T-helper 1 cell treated with Interleukin-12 subunit alpha and Interleukin-12 subunit beta and Interleukin-4 antibody, amounts not matched to agents 30 μg/mL and 1 μg/mL, for 36 hours (primary cell): ENCODE results near the gene USP37.

Source experiments
- H3K27ac Mint-ChIP-seq: one replicate; pipeline ENCODE4 v1.8.0; 2021; ENCODE audit warnings: mild to moderate bottlenecking, mixed read lengths
- H3K27me3 Mint-ChIP-seq: one replicate; pipeline ENCODE4 v1.8.0; 2021; ENCODE audit warnings: low read depth, mixed read lengths
- H3K36me3 Mint-ChIP-seq: one replicate; pipeline ENCODE4 v1.8.0; 2021; ENCODE audit warnings: low read depth, mixed read lengths
- H3K4me1 Mint-ChIP-seq: one replicate; pipeline ENCODE4 v1.8.0; 2021; ENCODE audit warnings: low read depth, mixed read lengths
- H3K4me3 Mint-ChIP-seq: one replicate; pipeline ENCODE4 v1.8.0; 2021; ENCODE audit warnings: mild to moderate bottlenecking, moderate library complexity, mixed read lengths
- H3K9me3 Mint-ChIP-seq: one replicate; pipeline ENCODE4 v1.8.0; 2021; ENCODE audit warnings: mixed read lengths

USP37 gene

DNA sequence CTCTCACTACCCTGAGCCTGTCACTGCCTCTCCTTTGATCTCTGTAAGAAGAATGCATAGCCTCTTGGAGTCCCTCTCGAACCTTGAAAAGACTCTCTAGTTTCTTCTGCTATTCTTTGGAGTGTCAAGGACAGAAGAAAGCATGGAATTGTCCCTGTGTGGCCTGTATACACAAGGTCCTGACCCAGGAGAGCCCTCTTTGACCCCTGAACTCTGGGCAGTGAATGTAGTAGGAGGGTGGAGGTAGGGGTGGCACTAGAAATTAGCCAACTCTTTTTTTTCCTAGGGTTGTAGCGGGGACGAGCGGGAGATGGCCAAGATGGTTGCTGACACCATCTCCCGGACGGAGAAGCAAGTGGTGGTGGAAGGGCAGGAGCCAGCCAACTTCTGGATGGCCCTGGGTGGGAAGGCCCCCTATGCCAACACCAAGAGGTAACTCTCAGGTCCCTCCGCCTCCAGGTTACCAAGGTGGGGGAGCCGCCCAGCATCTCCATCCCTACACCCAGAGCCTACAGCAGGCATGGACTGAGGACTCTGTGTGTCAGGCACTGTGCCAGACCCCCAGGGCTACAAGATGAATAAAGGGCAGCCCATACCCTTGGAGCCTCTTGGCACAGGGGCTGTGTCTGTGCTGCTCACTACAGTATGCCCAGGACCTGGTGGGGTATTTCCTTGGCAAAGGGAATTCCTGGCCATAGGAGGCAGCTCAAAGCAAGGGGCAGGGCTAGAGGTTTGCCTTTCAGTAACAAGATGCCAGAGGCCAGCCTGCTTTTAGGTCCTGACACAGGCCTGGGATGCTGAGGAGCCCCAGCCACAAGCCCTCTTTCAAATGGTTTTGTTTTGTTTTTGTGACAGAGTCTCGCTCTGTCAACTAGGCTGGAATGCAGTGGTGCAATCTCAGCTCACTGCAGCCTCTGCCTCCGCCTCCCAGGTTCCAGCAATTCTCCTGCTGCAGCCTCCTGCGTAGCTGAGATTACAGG is 132.9 kb downstream of the USP37 start:
- Mint-ChIP-seq H3K27me3 (peaks cover 4% of the 10 kb centered on the region), H3K4me1 (peaks cover 3% of the 10 kb centered on the region), H3K9me3 (no peaks in the 10 kb centered on the region), H3K36me3 (no peaks in the 10 kb centered on the region), H3K4me3 (no peak overlapping the region), H3K27ac (no peak overlapping the region)

DNA sequence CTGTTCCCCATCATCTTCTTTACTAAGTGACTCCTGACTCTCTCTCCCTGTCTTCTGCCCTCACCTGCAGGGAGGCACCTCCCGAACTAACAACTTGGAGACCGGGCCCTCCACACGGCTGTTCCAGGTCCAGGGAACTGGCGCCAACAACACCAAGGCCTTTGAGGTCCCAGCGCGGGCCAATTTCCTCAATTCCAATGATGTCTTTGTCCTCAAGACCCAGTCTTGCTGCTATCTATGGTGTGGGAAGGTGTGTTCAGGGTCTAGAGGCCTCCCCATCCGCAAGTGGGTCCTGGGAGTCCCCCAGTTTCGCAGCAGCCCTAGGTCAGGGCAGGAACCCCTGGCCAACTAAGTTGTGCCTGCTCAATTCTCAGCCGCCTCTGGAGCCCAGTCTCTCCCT is 133.7 kb downstream of the USP37 start:
- no peaks in the 10 kb centered on the region for H3K36me3 Mint-ChIP-seq
- H3K4me3 Mint-ChIP-seq = no peak overlapping the region
- no peaks in the 10 kb centered on the region for H3K9me3 Mint-ChIP-seq
- H3K27ac Mint-ChIP-seq = no peak overlapping the region
- peaks cover 4% of the 10 kb centered on the region for H3K27me3 Mint-ChIP-seq
- H3K4me1 Mint-ChIP-seq = peaks cover 3% of the 10 kb centered on the region

DNA sequence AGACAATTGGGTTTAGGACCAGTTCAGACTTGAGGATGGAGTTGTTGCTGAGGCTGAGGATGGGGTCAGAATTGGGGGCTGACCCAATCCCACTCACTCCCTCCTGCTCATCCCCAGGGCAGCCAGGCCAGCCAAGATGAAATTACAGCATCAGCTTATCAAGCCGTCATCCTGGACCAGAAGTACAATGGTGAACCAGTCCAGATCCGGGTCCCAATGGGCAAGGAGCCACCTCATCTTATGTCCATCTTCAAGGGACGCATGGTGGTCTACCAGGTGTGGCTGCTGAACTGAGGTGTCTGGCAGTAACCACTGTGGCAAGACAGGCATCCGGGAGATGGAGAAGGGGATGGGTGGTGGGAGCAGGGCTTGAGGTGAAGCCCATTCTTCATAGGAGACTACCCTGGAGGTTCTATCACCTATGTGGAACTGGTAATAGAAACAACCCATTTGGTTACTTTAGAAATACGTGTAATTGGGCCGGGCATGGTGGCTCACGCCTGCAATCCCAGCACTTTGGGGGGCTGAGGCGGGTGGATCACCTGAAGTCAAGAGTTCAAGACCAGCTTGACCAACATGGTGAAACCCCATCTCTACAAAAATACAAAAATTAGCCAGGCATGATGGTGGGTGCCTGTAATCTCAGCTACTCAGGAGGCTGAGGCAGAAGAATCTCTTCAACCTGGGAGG is 135.3 kb downstream of the USP37 start:
- no peak overlapping the region for H3K27ac Mint-ChIP-seq
- H3K9me3 Mint-ChIP-seq = no peaks in the 10 kb centered on the region
- H3K4me1 Mint-ChIP-seq = peaks cover 3% of the 10 kb centered on the region
- H3K4me3 Mint-ChIP-seq = no peak overlapping the region
- peaks cover 4% of the 10 kb centered on the region for H3K27me3 Mint-ChIP-seq
- no peaks in the 10 kb centered on the region for H3K36me3 Mint-ChIP-seq

DNA sequence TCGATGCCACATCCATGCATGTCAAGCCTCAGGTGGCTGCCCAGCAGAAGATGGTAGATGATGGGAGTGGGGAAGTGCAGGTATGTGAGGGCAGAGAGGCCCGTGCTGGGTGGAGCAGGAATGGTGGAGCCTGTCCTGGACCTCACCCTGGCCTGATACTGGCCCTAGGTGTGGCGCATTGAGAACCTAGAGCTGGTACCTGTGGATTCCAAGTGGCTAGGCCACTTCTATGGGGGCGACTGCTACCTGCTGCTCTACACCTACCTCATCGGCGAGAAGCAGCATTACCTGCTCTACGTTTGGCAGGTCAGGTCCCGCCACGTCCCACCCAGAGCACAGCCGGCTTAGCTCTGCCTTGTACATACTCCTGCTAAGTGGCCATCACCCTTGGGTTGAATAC is 136.3 kb downstream of the USP37 start:
- Mint-ChIP-seq H3K4me3 (no peak overlapping the region), H3K27me3 (peaks cover 4% of the 10 kb centered on the region), H3K9me3 (no peaks in the 10 kb centered on the region), H3K36me3 (no peaks in the 10 kb centered on the region), H3K4me1 (peaks cover 3% of the 10 kb centered on the region), H3K27ac (no peak overlapping the region)

DNA sequence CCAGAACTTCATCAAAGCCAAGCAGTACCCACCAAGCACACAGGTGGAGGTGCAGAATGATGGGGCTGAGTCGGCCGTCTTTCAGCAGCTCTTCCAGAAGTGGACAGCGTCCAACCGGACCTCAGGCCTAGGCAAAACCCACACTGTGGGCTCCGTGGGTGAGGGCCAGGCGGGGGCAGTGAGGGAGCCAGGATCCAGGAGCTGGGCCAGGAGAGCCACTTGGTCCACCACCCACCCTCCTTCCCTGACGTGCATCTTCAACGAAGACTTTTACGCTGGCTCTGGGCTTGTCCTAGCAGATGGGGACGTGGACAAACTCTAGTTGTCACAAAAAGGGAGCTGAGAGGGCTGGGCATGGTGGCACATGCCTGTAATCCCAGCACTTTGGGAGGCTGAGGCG is 137.4 kb downstream of the USP37 start:
- no peak overlapping the region for H3K27ac Mint-ChIP-seq
- H3K4me3 Mint-ChIP-seq = no peak overlapping the region
- H3K27me3 Mint-ChIP-seq = peaks cover 4% of the 10 kb centered on the region
- H3K36me3 Mint-ChIP-seq = no peaks in the 10 kb centered on the region
- H3K4me1 Mint-ChIP-seq = peaks cover 3% of the 10 kb centered on the region
- no peaks in the 10 kb centered on the region for H3K9me3 Mint-ChIP-seq

DNA sequence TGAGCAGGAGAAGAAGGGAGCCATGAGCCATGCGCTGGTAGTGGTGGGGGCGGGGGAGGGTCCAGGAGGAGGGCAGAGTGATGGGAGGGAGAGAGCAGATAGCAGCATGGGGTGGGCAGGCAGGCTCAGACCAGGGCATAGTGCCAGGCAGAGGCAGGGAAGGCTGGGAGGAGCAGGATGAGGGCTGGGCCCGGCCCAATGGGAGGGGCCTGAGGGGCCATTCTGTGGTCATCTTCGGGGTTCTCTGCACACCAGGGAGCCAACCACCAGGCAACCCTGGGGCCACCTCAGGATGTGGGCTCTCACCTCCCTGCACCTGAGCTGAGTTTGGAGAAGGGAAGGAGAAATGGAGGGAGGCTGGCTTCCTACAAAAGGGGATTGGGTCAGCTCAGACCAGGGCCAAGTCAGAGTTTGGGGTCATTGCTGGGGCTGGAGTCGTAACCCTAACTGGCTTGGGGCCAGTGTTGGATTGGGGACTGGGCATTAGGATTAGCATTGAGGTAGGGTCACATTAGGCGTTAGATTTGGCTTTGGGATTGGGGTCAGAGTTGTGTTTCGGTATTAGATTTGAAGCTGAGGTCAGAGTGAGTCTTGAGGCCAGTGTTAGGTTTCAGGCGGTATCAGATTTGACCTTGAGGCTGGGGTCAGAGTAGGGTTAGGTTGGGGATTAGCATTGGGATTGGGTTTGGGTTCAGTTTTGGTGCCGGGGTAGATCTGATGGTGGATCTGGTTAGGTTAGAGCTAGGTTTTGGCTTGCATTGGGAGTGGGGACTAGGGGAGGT is 138.0 kb downstream of the USP37 start:
- Mint-ChIP-seq H3K27me3 (peaks cover 4% of the 10 kb centered on the region), H3K4me1 (peaks cover 3% of the 10 kb centered on the region), H3K4me3 (no peak overlapping the region), H3K27ac (no peak overlapping the region), H3K9me3 (no peaks in the 10 kb centered on the region), H3K36me3 (no peaks in the 10 kb centered on the region)

DNA sequence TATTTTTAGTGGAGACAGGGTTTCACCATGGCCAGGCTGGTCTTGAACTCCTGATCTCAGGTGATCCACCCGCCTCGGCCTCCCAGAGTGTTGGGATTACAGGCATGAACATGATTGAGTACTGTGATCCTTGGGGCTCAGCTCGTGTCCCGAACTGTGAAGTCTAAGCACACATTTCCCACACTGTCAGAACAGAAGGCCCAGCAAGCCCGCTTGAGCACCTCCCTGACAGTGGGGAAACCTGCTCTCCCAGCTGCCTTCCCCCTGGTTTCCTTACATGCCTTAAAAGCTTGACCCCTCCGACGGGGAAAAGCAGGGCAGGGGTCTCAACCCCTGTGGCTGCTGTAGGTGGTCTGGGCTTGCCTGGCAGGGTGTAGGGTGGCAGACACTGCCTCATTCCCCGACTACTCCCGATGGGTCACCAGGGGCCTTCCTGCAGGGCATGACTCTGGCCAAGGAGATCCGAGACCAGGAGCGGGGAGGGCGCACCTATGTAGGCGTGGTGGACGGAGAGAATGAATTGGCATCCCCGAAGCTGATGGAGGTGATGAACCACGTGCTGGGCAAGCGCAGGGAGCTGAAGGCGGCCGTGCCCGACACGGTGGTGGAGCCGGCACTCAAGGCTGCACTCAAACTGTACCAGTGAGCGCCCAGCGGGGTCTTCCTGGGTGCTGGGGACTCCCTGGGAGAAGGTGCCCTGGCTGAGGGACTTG is 139.1 kb downstream of the USP37 start:
- Mint-ChIP-seq H3K4me3 (no peak overlapping the region), H3K36me3 (no peaks in the 10 kb centered on the region), H3K27ac (no peak overlapping the region), H3K9me3 (no peaks in the 10 kb centered on the region), H3K4me1 (peaks cover 3% of the 10 kb centered on the region), H3K27me3 (no peaks in the 10 kb centered on the region)

DNA sequence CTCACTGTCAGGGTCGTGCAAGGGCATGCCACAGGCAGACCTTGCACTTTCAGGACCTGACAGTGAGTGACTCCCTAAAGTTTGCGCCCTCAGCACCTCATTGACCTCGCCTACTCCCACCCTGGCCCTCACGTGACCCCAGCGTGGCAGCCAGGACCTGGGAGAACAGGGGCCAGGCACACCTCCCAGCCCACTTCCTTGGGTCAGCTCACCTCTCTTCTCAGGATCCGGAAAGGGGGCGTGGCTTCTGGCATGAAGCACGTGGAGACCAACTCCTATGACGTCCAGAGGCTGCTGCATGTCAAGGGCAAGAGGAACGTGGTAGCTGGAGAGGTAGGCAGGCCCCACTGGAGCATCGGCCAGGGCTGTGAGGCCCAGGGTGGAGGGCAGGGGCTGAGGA is 140.4 kb downstream of the USP37 start:
- Mint-ChIP-seq H3K36me3 (no peaks in the 10 kb centered on the region), H3K4me3 (no peak overlapping the region), H3K27me3 (no peaks in the 10 kb centered on the region), H3K9me3 (no peaks in the 10 kb centered on the region), H3K27ac (no peak overlapping the region), H3K4me1 (peaks cover 3% of the 10 kb centered on the region)

DNA sequence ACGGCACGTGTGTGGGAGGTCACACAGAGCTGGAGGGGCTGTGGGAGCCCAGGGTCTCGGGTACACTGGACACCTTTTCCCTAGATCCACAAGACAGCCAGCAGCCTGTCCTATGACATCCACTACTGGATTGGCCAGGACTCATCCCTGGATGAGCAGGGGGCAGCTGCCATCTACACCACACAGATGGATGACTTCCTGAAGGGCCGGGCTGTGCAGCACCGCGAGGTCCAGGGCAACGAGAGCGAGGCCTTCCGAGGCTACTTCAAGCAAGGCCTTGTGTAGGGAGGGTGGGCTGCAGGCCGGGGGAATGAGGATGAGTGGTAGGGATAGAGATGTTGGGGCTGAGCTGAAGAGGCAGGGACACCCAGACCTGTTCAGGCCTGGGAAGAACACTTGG is 142.6 kb downstream of the USP37 start:
- Mint-ChIP-seq H3K4me1 (peaks cover 2% of the 10 kb centered on the region), H3K27me3 (no peaks in the 10 kb centered on the region), H3K9me3 (no peaks in the 10 kb centered on the region), H3K4me3 (no peak overlapping the region), H3K36me3 (no peaks in the 10 kb centered on the region), H3K27ac (no peak overlapping the region)

DNA sequence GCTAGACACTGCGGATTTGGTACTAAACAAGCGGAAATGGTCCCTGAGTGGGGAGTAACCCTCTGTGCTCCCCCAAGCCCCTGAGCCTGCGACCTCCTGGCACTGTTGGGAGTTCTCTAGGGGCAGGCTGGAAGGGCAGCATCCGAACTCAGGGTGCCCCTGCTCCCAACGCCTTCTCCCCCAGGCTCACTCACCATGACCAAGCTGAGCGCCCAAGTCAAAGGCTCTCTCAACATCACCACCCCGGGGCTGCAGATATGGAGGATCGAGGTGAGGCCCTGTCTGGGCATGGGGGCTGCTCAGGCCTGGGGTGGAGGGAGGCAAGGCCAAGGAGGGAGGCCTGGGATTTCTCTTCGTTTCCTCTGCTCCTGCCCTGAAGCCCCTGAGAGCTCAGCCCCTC is 144.6 kb downstream of the USP37 start:
- Mint-ChIP-seq H3K27ac (no peak overlapping the region), H3K36me3 (no peaks in the 10 kb centered on the region), H3K27me3 (no peaks in the 10 kb centered on the region), H3K4me3 (no peak overlapping the region), H3K9me3 (no peaks in the 10 kb centered on the region), H3K4me1 (peaks cover 2% of the 10 kb centered on the region)

DNA sequence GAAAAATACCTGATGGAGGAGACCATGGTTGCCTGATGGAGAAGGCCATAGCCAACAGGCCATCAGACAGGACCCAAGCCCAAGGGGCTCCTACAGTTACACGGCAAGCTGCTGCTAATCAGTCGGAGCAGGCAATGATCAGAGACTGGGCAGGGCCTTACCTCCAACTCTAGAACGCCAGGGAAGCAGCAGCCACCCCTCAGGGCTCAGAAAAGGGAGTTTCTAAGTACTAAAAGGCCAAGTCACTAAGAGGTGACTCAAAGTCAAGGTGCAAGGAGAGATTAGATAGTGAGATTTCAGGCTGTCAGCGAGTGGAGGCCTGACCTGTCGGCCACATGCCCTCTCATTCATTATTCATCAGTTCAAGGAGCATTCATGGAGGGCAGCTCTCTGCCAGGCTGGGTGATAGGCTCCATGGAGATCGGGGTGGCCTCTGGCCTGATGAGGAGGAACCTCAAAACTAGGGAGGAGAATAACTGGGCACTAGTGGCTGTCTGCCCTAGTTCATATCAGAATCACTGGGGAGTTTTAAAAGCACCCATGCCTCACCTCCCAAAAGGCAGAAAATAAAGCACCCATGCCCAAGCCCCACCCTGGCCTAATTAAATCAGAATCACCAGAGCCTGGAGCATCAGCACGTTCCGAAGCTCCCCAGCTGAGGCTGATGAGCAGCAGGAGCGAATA is 145.6 kb downstream of the USP37 start:
- no peak overlapping the region for H3K4me3 Mint-ChIP-seq
- H3K27ac Mint-ChIP-seq = no peak overlapping the region
- H3K4me1 Mint-ChIP-seq = peaks cover 2% of the 10 kb centered on the region
- no peaks in the 10 kb centered on the region for H3K27me3 Mint-ChIP-seq
- H3K9me3 Mint-ChIP-seq = no peaks in the 10 kb centered on the region
- H3K36me3 Mint-ChIP-seq = no peaks in the 10 kb centered on the region

DNA sequence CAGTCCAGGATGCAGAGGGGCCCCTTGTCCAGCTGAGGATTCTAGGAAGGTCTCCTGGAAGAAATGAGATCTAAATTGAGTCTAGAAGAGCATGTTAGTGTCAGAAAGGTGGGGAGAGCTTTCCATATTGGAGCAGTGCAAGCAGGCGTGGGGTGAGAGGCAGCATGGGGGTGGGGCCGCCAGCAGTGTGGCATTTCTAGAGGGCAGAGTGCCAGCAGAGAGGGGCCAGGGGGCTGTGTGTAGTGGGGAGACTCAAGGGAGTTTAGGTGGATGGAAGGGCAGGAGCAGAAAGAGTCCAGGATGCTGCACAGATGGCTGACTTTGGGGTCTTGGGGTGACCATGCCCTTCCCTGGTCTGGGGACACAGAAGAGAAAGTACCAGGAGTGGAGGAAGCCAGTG is 147.1 kb downstream of the USP37 start:
- no peaks in the 10 kb centered on the region for H3K36me3 Mint-ChIP-seq
- no peak overlapping the region for H3K4me3 Mint-ChIP-seq
- H3K4me1 Mint-ChIP-seq = peaks cover 2% of the 10 kb centered on the region
- H3K27me3 Mint-ChIP-seq = no peaks in the 10 kb centered on the region
- no peaks in the 10 kb centered on the region for H3K9me3 Mint-ChIP-seq
- no peak overlapping the region for H3K27ac Mint-ChIP-seq

DNA sequence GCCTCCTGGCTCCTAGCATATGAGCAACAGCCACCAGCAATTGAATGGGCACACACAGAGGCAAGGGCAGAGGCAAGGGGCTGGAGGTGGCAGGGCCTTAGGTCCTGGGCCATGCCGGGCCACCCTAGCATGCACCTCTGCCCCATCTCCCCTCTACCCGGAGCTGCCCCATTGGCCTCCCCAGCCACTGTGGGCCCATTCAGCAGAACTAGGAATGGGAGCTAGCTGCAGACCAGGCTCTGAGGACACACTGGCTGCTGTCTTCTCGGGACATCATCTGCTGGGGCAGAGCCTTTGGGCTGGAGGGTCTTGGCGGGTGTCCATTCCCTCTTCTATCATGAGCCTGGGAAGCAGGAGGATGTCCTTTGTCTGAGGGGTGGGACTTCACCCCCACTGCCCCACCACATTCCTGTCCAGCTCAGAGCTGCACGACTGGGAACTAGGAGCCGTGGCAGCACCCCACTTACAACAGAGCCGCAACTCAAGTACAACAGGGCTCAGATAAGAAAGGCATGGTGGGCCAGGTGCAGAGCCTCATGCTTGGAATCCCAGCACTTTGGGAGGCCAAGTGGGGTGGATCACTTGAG is 148.4 kb downstream of the USP37 start:
- Mint-ChIP-seq H3K4me1 (peaks cover 2% of the 10 kb centered on the region), H3K27ac (no peak overlapping the region), H3K4me3 (no peak overlapping the region), H3K9me3 (no peaks in the 10 kb centered on the region), H3K27me3 (no peaks in the 10 kb centered on the region), H3K36me3 (no peaks in the 10 kb centered on the region)
